NCI-H187 (cell line): ENCODE measurements around the gene SEPTIN5.
"Not testable (repeated sequence)": the region's sequence is repeated elsewhere in the genome, so short reads cannot be mapped to it uniquely, and the experiment has no call there.

Experiments
- DNase-seq, 2 experiments: peaks; one replicate each; lab custom pipeline; 2025; lab: John Stamatoyannopoulos, UW

The SEPTIN5 gene

DNA sequence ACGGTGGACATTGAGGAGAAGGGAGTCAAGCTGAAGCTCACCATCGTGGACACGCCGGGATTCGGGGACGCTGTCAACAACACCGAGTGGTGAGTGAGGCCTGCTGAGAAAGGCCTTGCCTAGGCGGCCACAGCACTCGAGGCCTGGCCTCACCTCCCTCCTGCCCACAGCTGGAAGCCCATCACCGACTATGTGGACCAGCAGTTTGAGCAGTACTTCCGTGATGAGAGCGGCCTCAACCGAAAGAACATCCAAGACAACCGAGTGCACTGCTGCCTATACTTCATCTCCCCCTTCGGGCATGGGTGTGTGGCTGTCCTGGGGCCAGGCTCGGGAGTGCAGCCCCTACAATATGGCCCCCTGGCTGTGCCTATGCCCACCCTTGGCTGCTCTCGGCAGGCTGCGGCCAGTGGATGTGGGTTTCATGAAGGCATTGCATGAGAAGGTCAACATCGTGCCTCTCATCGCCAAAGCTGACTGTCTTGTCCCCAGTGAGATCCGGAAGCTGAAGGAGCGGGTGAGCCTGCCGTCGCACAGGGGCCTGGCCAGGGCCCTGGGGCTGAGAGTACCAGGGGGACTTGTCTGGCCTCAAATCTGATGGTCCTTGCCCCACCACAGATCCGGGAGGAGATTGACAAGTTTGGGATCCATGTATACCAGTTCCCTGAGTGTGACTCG is 6.0 kb downstream of the SEPTIN5 start:
- DNase-seq = no peak

- no peak for DNase-seq
These were observed 6.7 kb downstream of the SEPTIN5 start for GRCh38 chr22:19720999-19721329.

DNA sequence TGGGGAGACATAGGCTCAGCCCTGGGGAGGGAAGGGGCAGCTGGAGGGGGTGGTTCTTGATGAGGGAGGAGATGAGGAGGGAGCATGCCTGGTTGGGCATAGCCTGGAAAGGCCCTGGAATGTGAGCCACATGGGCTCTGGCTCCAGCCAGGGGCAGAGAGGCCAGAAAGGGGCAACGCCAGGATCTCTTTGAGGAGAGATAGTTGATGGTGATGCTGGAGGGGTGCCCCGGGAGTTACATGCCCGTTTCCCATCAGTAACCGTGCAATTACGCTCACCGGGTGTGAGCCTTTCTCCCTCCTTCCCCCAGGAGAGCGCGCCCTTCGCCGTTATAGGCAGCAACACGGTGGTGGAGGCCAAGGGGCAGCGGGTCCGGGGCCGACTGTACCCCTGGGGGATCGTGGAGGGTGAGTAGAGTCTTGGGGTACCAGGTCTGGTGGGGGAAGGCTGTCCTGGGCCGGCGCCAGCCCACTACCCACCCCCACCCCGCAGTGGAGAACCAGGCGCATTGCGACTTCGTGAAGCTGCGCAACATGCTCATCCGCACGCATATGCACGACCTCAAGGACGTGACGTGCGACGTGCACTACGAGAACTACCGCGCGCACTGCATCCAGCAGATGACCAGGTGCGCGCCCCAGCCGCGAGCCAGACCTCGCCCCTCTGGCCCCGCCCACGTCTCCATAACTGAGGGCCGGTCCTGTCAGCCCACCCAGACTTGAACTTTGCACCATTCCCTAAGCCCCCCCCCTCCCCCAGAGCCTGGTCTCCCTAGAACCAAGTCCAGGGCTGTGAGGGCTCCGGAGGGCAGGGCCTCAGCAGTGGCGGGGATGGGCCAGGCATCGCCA is 7.3 kb downstream of the SEPTIN5 start:
- no peak for DNase-seq

GRCh38 chr22:19722178-19722981 is 8.1 kb downstream of the SEPTIN5 start:
- no peak for DNase-seq

DNA sequence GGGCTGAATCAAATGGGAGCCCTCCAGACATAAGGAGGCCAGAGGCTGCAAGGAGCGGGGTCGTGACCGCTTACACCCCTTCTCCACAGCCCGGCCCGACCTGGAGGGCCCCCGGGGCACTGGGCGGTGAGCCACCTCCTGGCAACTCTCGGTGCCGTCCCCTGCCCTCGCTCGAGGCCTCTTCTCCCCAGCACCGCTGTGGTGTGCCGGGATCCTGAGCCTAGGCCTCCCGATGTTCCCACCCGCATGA is 8.6 kb downstream of the SEPTIN5 start:
- DNase-seq = no peak

GRCh38 chr22:19723232-19723982 is 9.1 kb downstream of the SEPTIN5 start, which contains the start of gene GP1BB:
Gene GP1BB, plus strand, starts transcription at chr22:19723539. Its CDS starts 31 bp downstream, at chr22:19723570.
- no peak for DNase-seq

DNA sequence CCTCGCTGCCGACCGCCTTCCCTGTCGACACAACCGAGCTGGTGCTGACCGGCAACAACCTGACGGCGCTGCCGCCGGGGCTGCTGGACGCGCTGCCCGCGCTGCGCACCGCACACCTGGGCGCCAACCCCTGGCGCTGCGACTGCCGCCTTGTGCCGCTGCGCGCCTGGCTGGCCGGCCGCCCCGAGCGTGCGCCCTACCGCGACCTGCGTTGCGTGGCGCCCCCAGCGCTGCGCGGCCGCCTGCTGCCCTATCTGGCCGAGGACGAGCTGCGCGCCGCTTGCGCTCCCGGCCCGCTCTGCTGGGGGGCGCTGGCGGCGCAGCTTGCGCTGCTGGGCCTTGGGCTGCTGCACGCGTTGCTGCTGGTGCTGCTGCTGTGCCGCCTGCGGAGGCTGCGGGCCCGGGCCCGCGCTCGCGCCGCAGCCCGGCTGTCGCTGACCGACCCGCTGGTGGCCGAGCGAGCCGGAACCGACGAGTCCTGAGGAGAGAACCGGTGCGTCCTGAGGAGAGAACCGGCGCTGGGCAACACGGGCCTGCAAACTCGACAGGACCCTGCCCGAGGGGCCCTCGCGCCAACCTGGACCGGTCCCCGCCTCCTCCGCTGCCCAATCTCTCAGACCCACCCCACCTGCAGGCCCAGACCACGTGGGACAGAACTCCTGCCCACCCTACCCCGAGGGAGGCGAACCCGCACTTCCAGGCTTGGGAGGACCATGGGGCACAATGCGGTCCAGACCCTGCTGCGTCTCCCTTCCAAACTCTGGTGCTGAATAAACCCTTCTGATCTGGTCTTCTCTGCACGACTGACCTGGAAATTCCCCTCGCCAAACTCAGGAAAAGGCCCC is 9.9 kb downstream of the SEPTIN5 start:
- no peak for DNase-seq

DNA sequence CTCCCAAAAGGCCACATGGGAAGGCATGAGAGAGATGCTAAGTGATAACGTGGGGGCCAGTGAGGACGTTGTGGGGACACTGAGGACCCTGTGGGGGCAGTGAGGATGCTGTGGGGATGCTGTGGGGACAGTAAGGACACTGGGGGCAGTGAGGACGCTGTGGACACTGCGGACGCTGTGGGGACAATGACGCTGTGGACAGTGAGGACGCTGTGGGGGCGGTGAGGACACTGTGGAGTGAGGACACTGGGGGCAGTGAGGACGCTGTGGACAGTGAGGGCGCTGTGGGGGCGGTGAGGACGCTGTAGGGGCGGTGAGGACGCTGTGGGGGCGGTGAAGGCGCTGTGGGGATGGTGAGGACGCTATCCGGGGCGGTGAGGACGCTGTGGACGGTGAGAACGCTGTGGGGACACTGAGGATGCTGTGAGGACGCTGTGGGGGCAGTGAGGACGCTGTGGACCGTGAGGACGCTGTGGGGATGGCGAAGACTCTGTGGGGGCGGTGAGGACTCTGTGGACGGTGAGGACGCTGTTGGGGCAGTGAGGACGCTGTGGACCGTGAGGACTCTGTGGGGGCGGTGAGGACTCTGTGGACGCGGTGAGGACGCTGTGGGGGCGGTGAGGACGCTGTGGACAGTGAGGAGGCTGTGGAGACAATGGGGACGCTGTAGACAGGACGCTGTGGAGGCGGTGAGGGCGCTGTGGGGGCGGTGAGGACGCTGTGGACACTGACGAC is 10.8 kb downstream of the SEPTIN5 start:
- no peak for DNase-seq

GRCh38 chr22:19726064-19726788 is 11.9 kb downstream of the SEPTIN5 start:
- DNase-seq = not testable (repeated sequence)

GRCh38 chr22:19727310-19728150 is 13.2 kb downstream of the SEPTIN5 start:
- no peak for DNase-seq

DNA sequence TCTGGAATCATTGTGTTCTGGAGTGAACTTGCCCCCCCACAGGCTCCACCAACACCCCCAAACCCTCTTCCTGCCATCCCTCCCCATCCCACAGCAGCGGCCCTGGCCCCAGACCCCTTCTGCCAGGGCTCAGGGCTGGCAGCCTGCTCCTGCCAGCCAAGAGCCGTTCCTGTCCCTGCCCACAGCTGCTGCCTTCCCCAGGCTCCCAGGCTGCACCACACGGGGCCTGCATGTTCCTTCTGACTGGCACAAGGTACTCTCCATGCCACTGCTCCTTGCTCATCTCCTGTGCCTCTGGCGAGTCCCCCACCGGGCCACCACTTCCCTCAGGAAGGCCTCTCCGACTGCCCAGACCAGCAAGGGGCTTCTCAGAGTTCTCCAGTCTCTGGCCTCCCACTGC is 14.0 kb downstream of the SEPTIN5 start:
- no peak for DNase-seq

DNA sequence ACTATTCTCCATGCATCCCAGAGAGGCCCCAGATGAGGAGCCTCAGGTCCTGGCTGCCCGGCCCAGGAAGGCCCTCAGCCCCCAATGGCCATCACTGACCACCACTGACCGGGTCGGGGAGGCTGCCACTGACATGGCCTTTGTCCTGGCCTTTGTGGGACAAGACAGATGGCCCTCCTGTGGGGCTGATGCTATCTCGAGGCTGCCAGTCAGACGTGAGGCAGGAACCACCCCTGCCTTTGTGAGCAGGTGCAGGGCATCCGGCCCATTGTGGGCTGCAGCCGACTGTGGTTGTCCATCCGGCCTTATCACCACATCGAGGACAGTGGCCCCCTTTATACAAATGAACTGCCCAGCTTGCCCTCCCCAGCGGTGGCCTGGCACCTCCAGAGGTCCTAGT is 14.5 kb downstream of the SEPTIN5 start:
- DNase-seq = no peak

DNA sequence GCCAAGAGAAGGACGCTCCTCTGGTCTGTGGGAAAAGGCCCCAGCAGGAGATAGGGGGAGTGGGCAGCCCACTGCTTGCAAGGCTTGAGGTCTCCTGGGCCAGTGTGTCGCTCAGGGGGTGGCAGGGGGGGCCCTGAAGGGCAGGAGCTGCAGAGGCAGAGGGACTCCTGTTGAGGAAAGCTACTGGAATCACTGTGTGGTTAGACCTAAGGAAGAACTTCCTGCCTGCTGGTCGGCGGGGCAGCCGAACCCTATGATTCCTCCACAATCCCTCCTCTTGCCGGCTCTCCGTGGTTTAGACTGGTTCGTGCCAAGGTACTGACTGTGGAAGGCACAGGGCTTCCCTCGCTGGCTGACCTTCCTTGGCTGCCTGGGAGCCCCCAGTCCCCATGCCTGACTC is 15.2 kb downstream of the SEPTIN5 start:
- no peak for DNase-seq

- DNase-seq = no peak
These were observed 15.9 kb downstream of the SEPTIN5 start for GRCh38 chr22:19730198-19730597.

DNA sequence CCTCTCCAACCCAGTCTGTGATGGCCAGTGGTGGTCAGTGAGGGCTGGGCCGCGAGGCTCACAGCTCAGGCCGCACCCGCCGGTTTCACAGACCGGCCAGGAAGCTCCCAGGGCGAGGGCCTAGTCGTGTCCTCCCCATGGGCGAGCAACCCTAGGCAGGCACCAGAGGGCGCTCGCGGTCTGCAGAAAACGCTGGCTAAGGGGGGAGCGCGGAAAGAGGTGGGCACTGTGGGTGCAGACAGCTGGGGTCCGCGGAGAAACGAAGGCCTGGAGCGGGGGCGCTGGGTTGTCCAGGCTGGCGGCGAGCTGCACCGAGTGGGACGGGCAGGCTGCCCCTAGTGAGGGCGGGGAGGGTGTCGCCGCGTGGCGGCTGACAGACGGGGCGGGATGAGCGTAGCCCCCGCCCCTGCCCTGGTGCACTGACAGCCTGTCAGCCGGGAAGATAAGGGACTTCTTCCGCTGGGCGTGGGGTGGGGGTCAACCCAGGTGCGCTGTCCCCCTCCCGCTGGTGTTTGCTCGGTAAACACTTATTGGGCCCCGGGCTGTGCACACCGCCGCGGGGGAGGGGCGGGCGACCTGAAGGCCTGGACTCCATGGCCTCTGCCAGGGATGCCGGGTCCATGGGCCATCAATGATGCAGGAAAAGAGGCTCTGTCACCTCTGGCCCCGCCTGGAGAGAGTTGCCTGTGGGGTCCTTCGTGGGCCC is 16.5 kb downstream of the SEPTIN5 start:
- DNase-seq = peak in 1 of 2 experiments; percentile 12

GRCh38 chr22:19731361-19732135 is 17.2 kb downstream of the SEPTIN5 start:
- no peak for DNase-seq

DNA sequence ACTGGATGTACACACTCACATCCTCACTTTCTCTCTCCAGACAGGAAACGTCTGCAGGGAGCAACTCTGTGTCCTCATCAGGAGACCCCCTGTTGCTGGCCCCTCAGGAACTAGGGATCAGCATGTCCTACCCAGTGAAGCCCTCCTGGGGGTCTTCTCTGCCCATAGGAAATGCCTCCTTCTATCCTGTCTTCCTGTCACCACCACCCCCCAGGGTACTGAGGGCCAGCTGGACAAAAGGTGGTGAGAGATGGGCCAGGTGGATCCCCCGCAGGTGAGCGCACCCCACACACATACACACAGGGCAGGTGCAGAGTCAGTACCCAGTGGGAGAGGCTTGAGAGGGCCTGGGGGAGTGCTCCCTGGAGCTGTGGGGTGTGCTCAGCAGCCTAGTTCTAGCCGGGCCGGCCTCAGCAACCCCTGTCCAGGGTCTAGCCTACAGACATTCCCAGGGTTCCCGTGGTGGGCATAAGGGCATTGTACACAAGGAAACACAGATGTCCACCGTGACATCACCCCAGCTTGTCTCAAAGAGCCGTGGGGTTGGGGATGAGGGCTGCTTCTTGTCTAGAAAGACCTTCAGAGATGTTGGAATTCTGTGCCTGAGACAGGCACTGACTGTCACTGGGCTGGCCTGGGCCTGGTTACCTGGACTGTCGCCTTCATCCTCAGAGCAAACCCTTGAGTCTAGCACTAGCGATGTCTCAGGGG is 18.3 kb downstream of the SEPTIN5 start:
- DNase-seq = no peak
